Common myeloid progenitor, CD34-positive (primary cell): ENCODE results near the gene PRDX3.

ENCODE experiments used
- CTCF ChIA-PET: fragments of 350-600 bp; sonication (Branson Sonifier 250); formaldehyde crosslinking; loops from one replicate; lab custom pipeline; 2021; ENCODE audit warnings: antibody characterized with exemption; lab: Charles Lee
- POLR2A ChIA-PET: fragments of 350-600 bp; sonication (Branson Sonifier 250); formaldehyde crosslinking; loops from one replicate; lab custom pipeline; 2021; ENCODE audit warnings: antibody characterized with exemption; lab: Charles Lee
- DNase-seq, 3 donors: peaks; one replicate each; pipeline versions ENCODE4 v3.0.0 to v3.0.0-alpha.2; 2013
- H3K27ac ChIP-seq, 2 experiments: 1 replicate in 1 of 2; 2 replicates in 1 of 2; pipeline ENCODE4 v1.7.0; 2013; ENCODE audit warnings: inconsistent platforms in 2 of 2, low read length in 2 of 2, mild to moderate bottlenecking in 2 of 2, low read depth in 1 of 2, moderate library complexity in 1 of 2; ENCODE audit not compliant: severe bottlenecking in 2 of 2, insufficient read depth in 1 of 2, poor library complexity in 1 of 2
- H3K27me3 ChIP-seq, 5 experiments: replicated peaks in 2 of 5; 1 replicate in 3 of 5; 2 replicates in 2 of 5; pipeline versions ENCODE4 v1.6.1 to v1.7.0; 2013; ENCODE audit warnings: low read length in 4 of 5, mild to moderate bottlenecking in 2 of 5, moderate library complexity in 2 of 5, inconsistent platforms in 1 of 5; ENCODE audit not compliant: insufficient read depth in 5 of 5, control insufficient read depth in 4 of 5
- H3K36me3 ChIP-seq, 4 experiments: 1 replicate in 2 of 4; 2 replicates in 2 of 4; pipeline versions ENCODE4 v1.6.1 to v1.7.0; 2013; ENCODE audit warnings: low read length in 3 of 4, control low read depth in 1 of 4, mild to moderate bottlenecking in 1 of 4; ENCODE audit not compliant: control insufficient read depth in 4 of 4, insufficient read depth in 4 of 4
- H3K4me1 ChIP-seq, 4 experiments: 1 replicate in 3 of 4; 2 replicates in 1 of 4; pipeline versions ENCODE4 v1.6.1 to v1.7.1; 2013; ENCODE audit warnings: low read length in 3 of 4, mild to moderate bottlenecking in 3 of 4, control low read depth in 1 of 4, inconsistent platforms in 1 of 4, moderate library complexity in 1 of 4; ENCODE audit not compliant: control insufficient read depth in 4 of 4, insufficient read depth in 4 of 4; ENCODE audit errors: control extremely low read depth in 1 of 4
- H3K4me3 ChIP-seq, 7 experiments: 1 replicate in 4 of 7; 2 replicates in 3 of 7; pipeline versions ENCODE4 v1.5.1 to v1.7.0; 2013; ENCODE audit warnings: mild to moderate bottlenecking in 7 of 7, low read length in 6 of 7, moderate library complexity in 6 of 7, inconsistent platforms in 2 of 7, low read depth in 2 of 7, control low read depth in 1 of 7; ENCODE audit not compliant: insufficient read depth in 4 of 7, control insufficient read depth in 1 of 7; ENCODE audit errors: extremely low read depth in 1 of 7
- H3K9me3 ChIP-seq, 5 experiments: 1 replicate in 4 of 5; 2 replicates in 1 of 5; pipeline versions ENCODE4 v1.6.1 to v1.7.1; 2013; ENCODE audit warnings: low read length in 4 of 5, mild to moderate bottlenecking in 2 of 5, inconsistent platforms in 1 of 5, low read depth in 1 of 5, moderate library complexity in 1 of 5; ENCODE audit not compliant: control insufficient read depth in 4 of 5, insufficient read depth in 2 of 5; ENCODE audit errors: control extremely low read depth in 1 of 5
- WGBS: methylation state at CpG from one replicate; pipeline ENCODE4 v1.1.5; 2013; ENCODE audit not compliant: insufficient coverage; 5-methylcytosine and 5-hydroxymethylcytosine counted together

The PRDX3 gene

GRCh38 chr10:119221201-119221600 lies 42.6 kb upstream of the PRDX3 start:
- 94% methylated on average over 2 of the region's 4 CpGs for WGBS
- H3K27ac ChIP-seq: no peak overlapping the region
- H3K9me3 ChIP-seq: no peaks in the 10 kb centered on the region
- DNase-seq: no peak
- no peaks in the 10 kb centered on the region for H3K36me3 ChIP-seq
- H3K4me1 ChIP-seq: peaks cover 0 to 13% (median 7%) of the 10 kb centered on the region in 4 experiments
- no peak overlapping the region for H3K4me3 ChIP-seq
- peaks cover 0 to 2% (median 0%) of the 10 kb centered on the region in 5 experiments for H3K27me3 ChIP-seq
- ChIA-PET CTCF (interaction anchor here (1.4 kb wide), 1 partner anchor 11 kb away, joined by 3 read pairs; no protein-coding TSS in a partner anchor), POLR2A (no interaction called here)

- no peak overlapping the region for H3K4me3 ChIP-seq
- no peaks in the 10 kb centered on the region for H3K9me3 ChIP-seq
- peaks cover 0 to 2% (median 0%) of the 10 kb centered on the region in 5 experiments for H3K27me3 ChIP-seq
- peaks cover 0 to 13% (median 7%) of the 10 kb centered on the region in 4 experiments for H3K4me1 ChIP-seq
- ChIA-PET CTCF (interaction anchor here (0.8 to 1.2 kb wide), 4 partner anchors 9 to 52 kb away, joined by 3 to 4 read pairs (median 3); no protein-coding TSS in a partner anchor), POLR2A (no interaction called here)
- 75% methylated on average over 1 of the region's 5 CpGs for WGBS
- H3K36me3 ChIP-seq: no peaks in the 10 kb centered on the region
- no peak for DNase-seq
- H3K27ac ChIP-seq: no peak overlapping the region
Measured at GRCh38 chr10:119219871-119220270, 41.3 kb upstream of the PRDX3 start.

- no CpG with 5 or more reads among the region's 4 CpGs for WGBS
- ChIA-PET CTCF (interaction anchor here (1.0 to 1.4 kb wide), 3 partner anchors 9 to 200 kb away, joined by 3 to 6 read pairs (median 3); no protein-coding TSS in a partner anchor), POLR2A (interaction anchor here (0.6 kb wide), 1 partner anchor 39 kb away, joined by 5 read pairs; no protein-coding TSS in a partner anchor)
- no peak overlapping the region for H3K4me3 ChIP-seq
- no peak for DNase-seq
- H3K27me3 ChIP-seq: peaks cover 0 to 2% (median 0%) of the 10 kb centered on the region in 5 experiments
- no peaks in the 10 kb centered on the region for H3K36me3 ChIP-seq
- peaks cover 6 to 25% (median 16%) of the 10 kb centered on the region in 4 experiments for H3K4me1 ChIP-seq
- no peaks in the 10 kb centered on the region for H3K9me3 ChIP-seq
- H3K27ac ChIP-seq: no peak overlapping the region
Measured at GRCh38 chr10:119217991-119218490, 39.4 kb upstream of the PRDX3 start.

- Histone ChIP-seq H3K4me3 (no peak overlapping the region), H3K27ac (no peak overlapping the region), H3K9me3 (no peaks in the 10 kb centered on the region), H3K36me3 (no peaks in the 10 kb centered on the region), H3K27me3 (no peaks in the 10 kb centered on the region), H3K4me1 (peaks cover 12 to 26% (median 17%) of the 10 kb centered on the region in 4 experiments)
- 98% methylated on average over 7 of the region's 9 CpGs for WGBS
- POLR2A ChIA-PET: no interaction called here
- CTCF ChIA-PET: interaction anchor here (1.4 kb wide), 1 partner anchor 8 kb away, joined by 6 read pairs; no protein-coding TSS in a partner anchor
- DNase-seq: no peak
Measured at GRCh38 chr10:119217401-119217800, 38.8 kb upstream of the PRDX3 start.

- H3K4me3 ChIP-seq: no peak overlapping the region
- POLR2A ChIA-PET: no interaction called here
- no peak overlapping the region for H3K27ac ChIP-seq
- no peaks in the 10 kb centered on the region for H3K36me3 ChIP-seq
- H3K9me3 ChIP-seq: no peaks in the 10 kb centered on the region
- peaks cover 22 to 31% (median 26%) of the 10 kb centered on the region in 4 experiments for H3K4me1 ChIP-seq
- CTCF ChIA-PET: interaction anchor here (1.2 to 1.3 kb wide), 2 partner anchors 105 to 323 kb away, joined by 3 read pairs; no protein-coding TSS in a partner anchor
- no peak for DNase-seq
- no peaks in the 10 kb centered on the region for H3K27me3 ChIP-seq
- 100% methylated on average over 3 of the region's 5 CpGs for WGBS
Measured at GRCh38 chr10:119216127-119216526, 37.5 kb upstream of the PRDX3 start.

- no peak for DNase-seq
- no peak overlapping the region for H3K27ac ChIP-seq
- CTCF ChIA-PET: interaction anchor here (0.6 to 1.3 kb wide), 4 partner anchors 84 to 323 kb away, joined by 3 read pairs; no protein-coding TSS in a partner anchor
- no peaks in the 10 kb centered on the region for H3K36me3 ChIP-seq
- POLR2A ChIA-PET: no interaction called here
- no peak overlapping the region for H3K4me3 ChIP-seq
- H3K27me3 ChIP-seq: no peaks in the 10 kb centered on the region
- H3K4me1 ChIP-seq: peaks cover 22 to 34% (median 27%) of the 10 kb centered on the region in 4 experiments
- no peaks in the 10 kb centered on the region for H3K9me3 ChIP-seq
- WGBS: 100% methylated on average over 1 of the region's 2 CpGs
Measured at GRCh38 chr10:119215371-119215770, 36.8 kb upstream of the PRDX3 start.
